Dermis microvascular lymphatic vessel endothelial cell (primary cell): ENCODE measurements around the gene CMIP. TPM values are rescaled to one million over a fixed set of nuclear protein-coding genes. Genes with fewer than 3 reads are reported as not detected.

Source experiments
- DNase-seq, 2 donors: peaks; one replicate each; pipeline versions ENCODE4 v3.0.0 to v3.0.0-alpha.2; 2010; ENCODE audit warnings: low read depth in 2 of 2
- total RNA-seq: library from RNA; depleted of rRNA; stranded (reverse); fragments of >200 nt; gene quantifications from 2 replicates; pipeline ENCODE4 v1.2.1, GENCODE V29; 2014

Gene CMIP
- total RNA-seq, 1 donor from 2014 or later: 8.0 TPM

- DNase-seq: no peak
Measured at GRCh38 chr16:81446907-81447268, 2.3 kb downstream of the CMIP start.

GRCh38 chr16:81447383-81448101 is 2.9 kb downstream of the CMIP start:
- DNase-seq: no peak

GRCh38 chr16:81448154-81449131 is 3.8 kb downstream of the CMIP start:
- DNase-seq: no peak

GRCh38 chr16:81449241-81449640 is 4.6 kb downstream of the CMIP start:
- DNase-seq: no peak

- DNase-seq: no peak
Measured at GRCh38 chr16:81449899-81450608, 5.4 kb downstream of the CMIP start.

GRCh38 chr16:81450783-81451491 is 6.3 kb downstream of the CMIP start:
- DNase-seq: no peak

- DNase-seq: no peak
Measured at GRCh38 chr16:81451753-81452680, 7.4 kb downstream of the CMIP start.

- DNase-seq: no peak
Measured at GRCh38 chr16:81453091-81453728, 8.6 kb downstream of the CMIP start.

- DNase-seq: no peak
Measured at GRCh38 chr16:81454044-81454443, 9.4 kb downstream of the CMIP start.

GRCh38 chr16:81455006-81455405 is 10.4 kb downstream of the CMIP start:
- no peak for DNase-seq

GRCh38 chr16:81455720-81456494 is 11.3 kb downstream of the CMIP start:
- no peak for DNase-seq

GRCh38 chr16:81456523-81457325 is 12.1 kb downstream of the CMIP start:
- no peak for DNase-seq

- peak in 1 of 2 donors; percentile 46 for DNase-seq
Measured at GRCh38 chr16:81457326-81458133, 12.9 kb downstream of the CMIP start.

- no peak for DNase-seq
Measured at GRCh38 chr16:81458149-81458669, 13.6 kb downstream of the CMIP start.

GRCh38 chr16:81458827-81459598 is 14.4 kb downstream of the CMIP start:
- DNase-seq: no peak

- no peak for DNase-seq
Measured at GRCh38 chr16:81460075-81460474, 15.5 kb downstream of the CMIP start.
